ENCODE data around the gene PDE12.

PDE12 gene, protein sequence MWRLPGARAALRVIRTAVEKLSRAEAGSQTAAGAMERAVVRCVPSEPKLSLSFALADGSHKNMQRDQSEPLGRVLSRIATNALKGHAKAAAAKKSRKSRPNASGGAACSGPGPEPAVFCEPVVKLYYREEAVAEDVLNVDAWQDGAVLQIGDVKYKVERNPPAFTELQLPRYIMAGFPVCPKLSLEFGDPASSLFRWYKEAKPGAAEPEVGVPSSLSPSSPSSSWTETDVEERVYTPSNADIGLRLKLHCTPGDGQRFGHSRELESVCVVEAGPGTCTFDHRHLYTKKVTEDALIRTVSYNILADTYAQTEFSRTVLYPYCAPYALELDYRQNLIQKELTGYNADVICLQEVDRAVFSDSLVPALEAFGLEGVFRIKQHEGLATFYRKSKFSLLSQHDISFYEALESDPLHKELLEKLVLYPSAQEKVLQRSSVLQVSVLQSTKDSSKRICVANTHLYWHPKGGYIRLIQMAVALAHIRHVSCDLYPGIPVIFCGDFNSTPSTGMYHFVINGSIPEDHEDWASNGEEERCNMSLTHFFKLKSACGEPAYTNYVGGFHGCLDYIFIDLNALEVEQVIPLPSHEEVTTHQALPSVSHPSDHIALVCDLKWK

DNA sequence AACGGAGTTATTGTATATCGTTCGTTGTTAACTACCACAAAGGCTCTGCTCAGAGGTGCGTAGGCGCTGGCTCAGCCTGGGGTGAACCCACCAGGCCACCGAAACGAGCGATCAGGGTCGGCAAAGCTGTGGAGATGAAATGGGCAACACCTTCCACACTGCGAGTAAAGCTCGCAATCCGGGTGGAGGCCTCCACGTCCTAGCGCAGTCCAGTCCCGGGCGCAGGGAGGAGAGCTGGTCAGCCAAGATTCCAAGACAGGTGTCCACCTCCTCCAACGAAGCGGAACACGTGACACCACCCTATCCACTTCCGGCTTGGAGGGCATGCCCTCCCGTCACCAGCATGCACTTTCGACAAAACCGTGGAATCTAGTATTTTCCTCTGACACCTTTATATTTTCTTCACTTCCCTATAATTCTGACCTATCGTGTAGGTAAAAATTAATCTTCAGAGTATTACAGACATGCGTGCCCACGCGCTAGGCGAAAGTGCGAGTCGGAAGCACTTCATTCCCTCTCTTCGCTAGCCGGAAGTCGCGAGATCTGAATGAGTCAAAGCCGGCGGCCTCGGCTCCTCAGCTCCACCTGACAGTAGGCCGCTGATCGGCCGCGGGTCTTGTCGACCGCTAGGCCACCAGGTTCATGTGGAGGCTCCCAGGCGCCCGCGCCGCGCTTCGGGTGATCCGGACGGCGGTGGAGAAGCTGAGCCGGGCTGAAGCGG lies at the start of gene PDE12:
PDE12 (plus strand) TSS at position 537 of the 721 bp plus-strand sequence; CDS start at position 643, 106 bp downstream.
- peak; percentile 72 for DNase-seq (ENCODE audit: low read depth)

DNA sequence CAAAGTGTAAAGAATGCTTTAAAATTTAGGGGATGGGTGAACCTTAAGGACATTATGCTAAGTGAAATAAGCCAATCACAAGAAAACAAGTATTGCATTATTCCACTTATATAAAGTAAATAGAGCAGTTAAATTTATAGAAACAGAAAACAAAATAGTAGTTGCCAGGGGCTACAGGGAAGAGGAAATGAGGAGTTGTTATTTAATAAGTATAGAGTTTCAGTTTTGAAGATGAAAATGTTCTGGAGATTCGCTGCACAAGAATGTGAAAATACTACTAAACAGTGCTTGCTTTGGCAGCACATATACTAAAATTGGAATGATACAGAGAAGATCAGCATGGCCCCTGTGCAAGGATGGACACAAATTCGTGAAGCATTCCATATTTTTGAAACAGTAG lies 43.9 kb upstream of the PDE12 start:
- DNase-seq (ENCODE audit: low read depth), result no peak

DNA sequence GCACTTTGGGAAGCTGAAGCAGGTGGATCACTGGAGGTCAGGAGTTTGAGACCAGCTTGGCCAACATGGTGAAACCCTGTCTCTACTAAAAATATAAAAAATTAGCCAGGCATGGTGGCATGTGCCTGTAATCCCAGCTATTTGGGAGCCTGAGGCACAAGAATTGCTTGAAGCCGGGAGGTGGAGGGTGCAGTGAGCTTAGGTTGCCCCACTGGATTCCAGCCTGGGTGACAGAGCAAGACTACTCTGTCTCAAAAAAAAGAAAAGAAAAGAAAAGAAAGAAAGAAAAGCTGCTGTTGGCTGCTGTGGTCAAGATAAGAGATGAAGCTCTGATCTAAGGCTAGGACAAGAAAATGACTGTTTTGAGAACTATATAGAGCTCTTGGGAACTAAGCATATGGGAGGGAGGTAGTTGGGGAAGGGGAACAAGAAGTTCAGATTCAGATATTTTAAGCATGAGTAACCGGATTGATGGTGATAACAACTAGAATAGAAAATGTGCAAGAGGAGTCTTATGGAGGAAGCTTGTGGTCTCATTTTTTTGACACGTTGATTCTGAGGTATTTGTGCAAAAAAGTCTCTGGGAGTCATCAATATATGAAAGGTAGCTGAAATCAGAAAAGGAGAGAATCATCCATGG lies 37.7 kb upstream of the PDE12 start:
- peak; percentile 72 for DNase-seq (ENCODE audit: low read depth)

DNA sequence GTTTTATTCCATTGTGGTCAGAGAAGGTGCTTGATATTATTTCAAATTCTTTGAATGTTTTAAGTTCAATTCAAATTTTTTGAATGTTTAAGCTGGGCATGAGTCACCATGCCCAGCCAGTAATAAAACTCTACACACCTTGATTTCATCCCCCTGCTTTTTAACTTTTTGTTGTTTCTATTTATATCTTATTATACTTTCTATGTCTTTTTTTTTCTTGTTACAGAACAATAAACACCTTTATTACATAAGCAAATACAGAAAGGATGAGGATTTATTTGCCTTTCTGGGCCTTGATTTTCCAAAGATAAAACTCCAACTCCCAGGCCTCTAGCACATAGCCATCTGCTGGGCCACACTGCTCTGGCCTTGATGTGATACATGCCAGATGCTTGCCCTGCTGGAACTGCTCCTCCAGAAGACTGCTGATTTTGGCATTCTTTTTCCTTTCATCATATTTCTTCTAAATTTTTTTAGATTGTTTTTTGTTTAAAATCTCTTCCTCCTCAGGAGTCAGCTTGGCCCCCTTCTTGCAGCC lies 25.9 kb upstream of the PDE12 start:
- no peak for DNase-seq (ENCODE audit: low read depth)

DNA sequence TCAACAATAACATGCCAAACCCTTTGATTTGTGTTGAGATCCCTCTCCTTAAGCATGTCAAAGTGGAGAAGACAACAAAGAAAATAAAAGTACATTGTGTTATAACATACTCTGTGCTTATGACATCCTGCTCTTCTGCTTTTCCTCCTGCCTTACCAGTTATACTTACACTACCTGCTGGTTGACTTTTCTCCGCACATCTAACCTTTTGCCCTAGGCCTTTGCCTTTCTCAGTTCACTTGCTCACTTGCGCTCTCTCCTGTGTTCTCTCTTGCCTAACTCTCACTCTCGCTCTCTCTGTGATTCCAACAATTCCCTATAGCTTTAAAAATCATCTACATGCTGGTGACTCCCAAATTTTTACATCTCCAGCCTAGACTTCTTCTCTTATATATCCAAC lies 17.6 kb upstream of the PDE12 start:
- DNase-seq (ENCODE audit: low read depth), result no peak

DNA sequence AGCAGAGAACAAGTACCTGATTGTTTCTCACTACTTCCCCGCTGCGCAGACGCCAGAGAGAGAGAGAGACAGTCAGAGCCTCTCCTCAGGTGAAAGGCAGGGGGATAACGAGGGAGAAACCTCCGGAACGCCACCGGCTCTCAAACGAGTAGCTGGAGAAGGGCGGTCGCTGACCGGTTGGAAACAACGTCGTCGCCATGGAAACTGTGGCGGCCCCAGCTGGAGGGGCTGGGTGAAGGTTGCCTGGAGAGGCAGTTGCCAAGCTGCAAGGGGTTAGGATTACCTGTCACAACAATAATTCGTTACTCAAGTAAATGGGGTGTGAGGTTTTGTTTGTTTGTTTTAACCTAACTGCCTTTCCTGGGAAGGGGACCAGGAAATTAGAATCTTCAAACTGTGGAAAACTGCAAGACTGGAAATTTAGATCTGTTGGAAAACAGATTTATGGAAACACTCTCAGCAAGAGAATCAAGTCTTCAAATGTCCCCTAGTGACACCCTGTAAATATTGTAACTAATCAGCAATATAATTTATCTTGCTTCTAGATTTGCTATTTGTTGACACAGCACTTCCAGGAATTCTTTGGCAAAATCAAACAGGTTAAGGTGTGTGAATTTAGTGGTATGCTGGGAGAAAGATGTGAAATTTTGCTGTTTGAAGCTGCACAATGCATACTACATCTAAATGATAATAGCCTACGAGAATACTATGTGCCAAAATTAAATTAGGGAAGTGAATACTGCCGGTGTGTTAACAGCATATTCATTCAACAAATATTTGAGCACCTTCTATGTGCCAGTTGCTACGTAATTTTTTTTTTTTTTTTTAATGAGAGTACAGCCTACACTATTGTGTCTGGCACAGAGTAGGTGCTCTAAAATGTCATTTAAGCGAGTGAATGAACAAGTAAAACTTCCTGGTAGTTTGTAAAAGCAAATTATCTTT lies 11.6 kb upstream of the PDE12 start, which contains the start of gene DNAH12:
DNAH12 (minus strand) TSS at position 164 of the 945 bp plus-strand sequence. CDS start 1,474 bp downstream, outside the sequence.
- DNase-seq (ENCODE audit: low read depth), result no peak

DNA sequence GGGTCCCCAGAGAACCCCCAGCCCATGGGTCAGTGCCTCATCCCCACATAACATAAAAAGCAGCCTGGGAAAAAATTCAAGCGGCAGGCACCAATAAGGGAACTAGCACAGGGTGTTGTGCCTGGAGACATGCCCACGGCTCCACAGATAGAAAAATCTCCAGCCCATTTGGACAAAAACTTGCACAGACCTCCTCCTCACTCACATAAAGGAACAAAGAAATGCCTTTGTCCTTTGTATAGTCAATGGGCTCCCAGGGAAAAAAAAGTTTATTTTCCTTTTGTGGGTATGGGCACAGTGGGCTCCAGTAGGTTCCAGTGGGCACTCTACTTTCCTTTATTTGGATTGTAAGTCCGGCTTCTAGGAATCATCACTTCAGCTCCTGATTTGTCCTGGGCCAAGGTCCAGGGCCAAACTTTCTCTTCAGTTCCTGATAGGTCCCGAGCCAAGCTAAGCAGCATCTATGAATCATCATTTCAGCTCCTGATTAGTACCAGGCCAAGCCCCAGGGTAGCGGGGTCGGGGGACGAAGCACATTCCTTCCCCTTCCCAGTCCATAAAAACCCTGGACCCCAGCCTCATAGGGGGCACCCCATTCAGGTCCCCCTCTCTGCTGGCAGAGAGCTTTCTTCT lies 10.3 kb upstream of the PDE12 start:
- no peak for DNase-seq (ENCODE audit: low read depth)

DNA sequence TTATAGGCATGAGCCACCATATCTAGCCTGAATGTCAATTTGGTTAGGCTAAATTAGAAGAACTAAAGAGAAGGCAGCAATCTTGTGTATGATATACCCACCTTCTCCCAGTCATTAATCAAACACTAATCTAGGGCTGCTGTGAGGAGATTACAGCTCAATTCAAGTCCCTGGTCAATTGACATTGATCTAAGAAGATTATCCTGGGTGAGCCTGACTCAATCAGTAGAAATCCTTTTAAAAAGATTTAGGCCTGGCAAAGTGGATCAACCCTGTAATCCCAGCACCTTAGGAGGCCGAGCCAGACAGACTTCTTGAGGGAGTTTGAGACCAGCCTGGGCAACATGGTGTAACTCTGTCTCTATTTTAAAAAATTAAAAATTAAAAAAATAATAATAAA lies 9.5 kb upstream of the PDE12 start:
- DNase-seq (ENCODE audit: low read depth), result no peak

DNA sequence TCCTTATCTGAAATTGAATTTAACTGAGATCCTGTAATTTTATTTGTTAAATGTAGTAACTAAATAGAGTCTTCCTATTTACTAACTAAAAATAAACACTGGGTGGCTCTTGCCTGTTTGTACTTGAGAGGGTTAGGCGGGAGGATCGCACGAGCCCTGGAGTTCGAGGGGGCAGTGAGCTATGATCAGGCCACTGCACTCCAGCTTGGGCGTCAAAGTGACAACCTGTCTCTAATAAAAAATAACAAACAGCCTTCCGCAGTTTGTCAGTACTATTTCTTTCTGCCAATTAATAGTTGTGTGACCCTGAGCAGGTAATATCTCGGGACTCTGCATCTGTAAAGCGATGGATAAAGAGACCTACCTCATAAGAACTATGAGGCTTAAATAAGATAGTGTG lies 768 bp upstream of the PDE12 start:
- no peak for DNase-seq (ENCODE audit: low read depth)

DNA sequence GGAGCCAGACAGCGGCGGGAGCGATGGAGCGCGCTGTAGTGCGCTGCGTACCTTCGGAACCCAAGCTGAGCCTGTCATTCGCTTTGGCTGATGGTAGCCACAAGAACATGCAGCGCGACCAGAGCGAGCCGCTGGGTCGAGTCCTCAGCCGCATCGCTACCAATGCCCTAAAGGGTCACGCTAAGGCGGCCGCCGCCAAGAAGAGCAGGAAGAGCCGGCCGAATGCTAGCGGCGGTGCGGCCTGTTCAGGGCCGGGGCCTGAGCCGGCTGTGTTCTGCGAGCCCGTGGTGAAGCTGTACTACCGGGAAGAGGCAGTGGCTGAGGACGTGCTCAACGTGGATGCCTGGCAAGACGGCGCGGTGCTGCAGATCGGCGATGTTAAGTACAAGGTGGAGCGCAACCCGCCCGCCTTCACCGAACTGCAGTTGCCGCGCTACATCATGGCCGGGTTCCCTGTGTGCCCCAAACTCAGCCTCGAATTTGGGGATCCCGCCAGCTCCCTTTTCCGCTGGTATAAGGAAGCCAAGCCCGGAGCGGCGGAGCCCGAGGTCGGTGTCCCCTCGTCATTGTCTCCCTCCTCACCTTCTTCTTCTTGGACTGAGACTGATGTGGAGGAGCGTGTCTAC lies 498 bp downstream of the PDE12 start:
- no peak for DNase-seq (ENCODE audit: low read depth)

DNA sequence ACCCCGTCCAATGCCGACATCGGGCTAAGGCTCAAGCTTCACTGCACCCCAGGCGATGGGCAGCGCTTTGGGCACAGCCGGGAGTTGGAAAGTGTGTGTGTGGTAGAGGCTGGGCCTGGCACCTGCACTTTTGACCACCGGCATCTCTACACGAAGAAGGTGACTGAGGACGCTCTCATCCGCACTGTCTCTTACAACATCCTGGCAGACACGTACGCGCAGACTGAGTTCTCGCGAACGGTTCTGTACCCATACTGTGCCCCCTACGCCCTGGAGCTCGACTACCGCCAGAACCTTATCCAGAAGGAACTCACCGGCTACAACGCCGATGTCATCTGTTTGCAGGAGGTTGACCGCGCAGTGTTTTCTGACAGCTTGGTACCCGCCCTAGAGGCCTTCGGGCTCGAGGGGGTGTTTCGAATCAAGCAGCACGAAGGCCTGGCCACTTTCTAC lies 1.0 kb downstream of the PDE12 start:
- no peak for DNase-seq (ENCODE audit: low read depth)

DNA sequence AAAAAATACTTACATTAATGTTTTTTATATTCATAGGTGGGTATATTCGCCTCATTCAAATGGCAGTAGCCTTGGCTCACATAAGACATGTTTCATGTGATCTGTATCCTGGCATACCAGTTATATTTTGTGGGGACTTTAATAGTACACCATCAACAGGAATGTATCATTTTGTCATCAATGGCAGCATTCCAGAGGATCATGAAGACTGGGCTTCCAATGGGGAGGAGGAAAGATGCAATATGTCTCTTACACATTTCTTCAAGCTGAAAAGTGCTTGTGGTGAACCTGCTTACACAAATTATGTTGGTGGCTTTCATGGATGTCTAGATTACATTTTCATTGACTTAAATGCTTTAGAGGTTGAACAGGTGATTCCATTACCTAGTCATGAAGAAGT lies 3.5 kb downstream of the PDE12 start:
- no peak for DNase-seq (ENCODE audit: low read depth)

DNA sequence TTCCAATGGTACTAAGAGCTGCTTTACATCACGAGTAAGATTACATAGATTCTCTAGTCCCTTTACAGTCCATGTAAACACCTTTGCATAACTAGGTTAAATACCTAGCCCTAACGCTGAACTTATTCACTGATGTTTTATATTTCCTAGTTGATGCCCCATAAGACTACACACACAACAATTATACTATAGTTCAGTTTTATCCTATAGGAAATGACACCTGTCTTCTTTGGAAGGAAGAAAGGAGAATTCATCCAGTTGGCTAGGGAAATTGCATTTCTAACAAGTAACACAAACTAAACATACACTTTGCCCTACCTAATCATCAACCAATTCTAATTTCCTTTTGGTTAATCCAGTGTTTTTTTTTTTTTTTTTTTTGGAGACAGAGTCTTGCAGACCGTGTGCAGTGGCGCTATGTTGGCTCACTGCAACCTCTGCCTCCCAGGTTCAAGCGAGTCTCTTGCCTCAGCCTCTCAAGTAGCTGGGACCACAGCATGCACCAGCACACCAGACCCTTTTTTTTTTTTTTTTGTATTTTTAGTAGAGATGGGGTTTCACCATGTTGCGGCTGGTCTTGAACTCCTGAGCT lies 13.9 kb downstream of the PDE12 start:
- no peak for DNase-seq (ENCODE audit: low read depth)

DNA sequence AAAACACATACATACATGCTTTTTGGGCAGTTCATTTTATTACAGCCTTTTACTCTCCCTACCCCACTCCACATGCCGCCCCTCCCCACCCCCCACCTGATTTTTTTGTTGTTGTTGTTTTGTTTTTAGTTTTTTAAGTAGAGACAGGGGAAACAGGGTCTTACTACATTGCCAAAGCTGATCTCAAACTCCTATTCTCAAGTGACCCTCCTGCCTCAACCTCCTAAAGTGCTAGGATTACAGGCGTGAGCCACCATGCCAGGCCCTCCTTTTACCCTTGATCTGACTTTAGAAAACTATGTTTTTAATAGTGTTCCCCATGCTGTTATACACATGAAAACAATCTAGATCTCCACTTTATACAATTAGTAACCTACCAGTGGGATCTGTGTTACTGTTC lies 14.8 kb downstream of the PDE12 start:
- DNase-seq (ENCODE audit: low read depth), result no peak

DNA sequence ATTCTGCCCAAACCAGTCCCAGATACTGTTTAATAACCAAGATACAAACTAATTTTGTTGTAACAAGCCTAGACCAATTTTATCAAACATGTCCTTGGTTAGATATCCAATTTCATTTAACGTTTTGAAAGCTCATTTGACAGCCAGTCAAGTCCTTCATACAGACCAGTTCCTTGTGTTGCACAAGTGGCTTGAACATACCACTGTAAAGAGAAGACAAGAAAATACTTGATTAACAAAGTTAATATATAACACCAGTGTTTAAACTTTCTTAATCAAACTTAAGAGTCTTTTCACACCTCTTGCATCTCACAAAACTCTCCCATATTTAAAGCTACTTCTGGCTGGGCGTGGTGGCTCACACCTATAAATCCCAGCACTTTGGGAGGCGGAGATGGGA lies 16.0 kb downstream of the PDE12 start:
- DNase-seq (ENCODE audit: low read depth), result no peak

DNA sequence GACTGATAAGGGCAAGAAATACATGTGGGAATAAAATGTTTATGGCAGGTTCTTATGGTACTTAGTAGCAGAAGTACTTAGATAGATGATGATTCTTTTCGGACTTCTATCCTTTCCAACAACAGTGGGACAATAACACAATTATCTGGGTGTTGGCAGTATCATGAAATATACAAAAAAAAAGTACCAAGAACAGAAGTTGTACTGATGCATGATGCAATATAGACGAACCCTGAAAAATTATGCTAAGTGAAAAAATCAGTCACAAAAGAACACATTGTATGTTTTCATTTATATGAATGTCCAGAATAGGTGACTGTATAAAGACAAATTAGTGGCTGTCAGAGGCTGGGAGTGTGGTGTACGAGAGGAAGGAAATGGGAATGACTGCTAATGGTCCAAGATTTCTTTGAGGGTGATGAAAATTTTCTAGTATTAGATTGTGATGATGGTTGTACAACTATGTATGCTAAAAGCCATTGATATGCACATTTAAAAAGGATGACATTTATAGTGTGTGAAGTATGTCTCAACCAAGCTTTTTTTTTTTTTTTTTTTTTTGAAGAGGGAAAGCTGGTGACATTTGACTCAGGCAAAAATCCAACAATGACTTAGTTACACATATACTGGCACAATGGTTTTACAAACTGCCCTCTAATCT lies 20.0 kb downstream of the PDE12 start:
- no peak for DNase-seq (ENCODE audit: low read depth)

DNA sequence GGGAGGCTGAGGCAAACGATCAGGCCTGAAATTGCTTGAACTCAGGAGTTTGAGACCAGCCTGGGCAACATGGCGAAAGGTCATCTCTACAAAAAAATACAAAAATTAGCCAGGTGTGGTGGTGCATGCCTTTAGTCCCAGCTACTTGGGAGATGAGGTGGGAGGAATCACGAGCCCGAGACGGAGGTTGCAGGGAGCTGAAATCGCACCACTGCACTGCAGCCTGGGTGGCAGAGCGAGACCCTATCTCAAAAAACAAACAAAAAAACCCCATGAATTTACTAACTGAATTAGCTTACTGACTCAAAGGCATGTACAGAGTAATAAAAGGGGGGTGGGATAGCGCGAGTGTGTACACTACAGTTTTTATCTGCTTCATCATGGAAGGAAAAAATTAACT lies 21.7 kb downstream of the PDE12 start:
- DNase-seq (ENCODE audit: low read depth), result no peak

DNA sequence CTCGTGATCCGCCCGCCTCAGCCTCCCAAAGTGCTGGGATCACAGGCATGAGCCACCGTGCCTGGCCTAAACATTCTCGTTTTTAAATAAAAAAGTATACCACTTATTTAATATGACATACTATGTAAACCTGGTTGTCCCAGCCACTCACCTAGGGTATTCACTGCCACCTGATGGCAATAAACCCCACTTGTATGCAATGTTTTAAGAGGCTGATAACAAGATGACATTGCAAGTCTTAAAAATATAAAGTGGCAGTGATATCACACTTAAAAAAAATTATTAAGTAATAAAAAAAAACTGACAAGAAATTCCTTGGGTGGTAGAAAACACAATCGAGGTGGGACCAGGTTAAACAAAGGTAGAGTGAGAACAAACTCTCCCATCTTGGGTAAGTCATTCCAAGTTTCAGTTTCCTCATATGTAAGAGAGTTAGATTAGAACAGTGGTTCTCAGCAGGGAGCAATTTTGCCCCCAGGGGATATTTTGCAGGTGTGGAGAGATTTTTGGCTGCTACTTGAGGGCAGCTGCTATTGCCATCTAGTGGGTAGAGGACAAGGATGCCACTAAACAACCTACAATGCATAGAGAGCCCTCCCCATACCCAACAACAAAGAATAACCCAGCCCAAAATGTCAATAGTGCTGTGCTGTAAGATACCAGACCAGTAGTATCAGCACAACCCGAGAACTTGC lies 26.5 kb downstream of the PDE12 start:
- no peak for DNase-seq (ENCODE audit: low read depth)

Measured in non-pigmented ciliary epithelial cell (primary cell).